ENCODE results near the gene LPIN2.
"Not testable (repeated sequence)": the region's sequence is repeated elsewhere in the genome, so short reads cannot be mapped to it uniquely, and the experiment has no call there.

The LPIN2 gene

GRCh38 chr18:3014503-3015203 is 1.7 kb upstream of the LPIN2 start:
- no peak for TF ChIP-seq CTCF (IDR thresholded peaks at IDR 0.05; ENCODE audit: borderline replicate concordance, insufficient read depth, low read depth, low read length)

GRCh38 chr18:3012136-3013023 is 564 bp downstream of the LPIN2 start:
- no peak for TF ChIP-seq CTCF (IDR thresholded peaks at IDR 0.05; ENCODE audit: borderline replicate concordance, insufficient read depth, low read depth, low read length)
- H3K4me3 ChIP-seq (ENCODE audit: low read depth, low read length) = peak overlapping the region; percentile 80

More at GRCh38 chr18:3014503-3015203, 1.7 kb upstream of the LPIN2 start:
- H3K4me3 ChIP-seq (ENCODE audit: low read depth, low read length) = no peak overlapping the region

GRCh38 chr18:3010086-3010485 is 2.9 kb downstream of the LPIN2 start:
- TF ChIP-seq CTCF (IDR thresholded peaks at IDR 0.05; ENCODE audit: borderline replicate concordance, insufficient read depth, low read depth, low read length) = no peak
- H3K4me3 ChIP-seq (ENCODE audit: low read depth, low read length) = no peak overlapping the region

GRCh38 chr18:3008541-3008940 is 4.4 kb downstream of the LPIN2 start:
- no peak for TF ChIP-seq CTCF (IDR thresholded peaks at IDR 0.05; ENCODE audit: borderline replicate concordance, insufficient read depth, low read depth, low read length)
- H3K4me3 ChIP-seq (ENCODE audit: low read depth, low read length) = no peak overlapping the region

- H3K4me3 ChIP-seq (ENCODE audit: low read depth, low read length) = no peak overlapping the region
Measured at GRCh38 chr18:3007491-3007890, 5.5 kb downstream of the LPIN2 start.

GRCh38 chr18:3005462-3005861 is 7.5 kb downstream of the LPIN2 start:
- no peak overlapping the region for H3K4me3 ChIP-seq (ENCODE audit: low read depth, low read length)
- no peak for TF ChIP-seq CTCF (IDR thresholded peaks at IDR 0.05; ENCODE audit: borderline replicate concordance, insufficient read depth, low read depth, low read length)

More at GRCh38 chr18:3007491-3007890, 5.5 kb downstream of the LPIN2 start:
- no peak for TF ChIP-seq CTCF (IDR thresholded peaks at IDR 0.05; ENCODE audit: borderline replicate concordance, insufficient read depth, low read depth, low read length)

- H3K4me3 ChIP-seq (ENCODE audit: low read depth, low read length) = not testable (repeated sequence)
Measured at GRCh38 chr18:3003766-3004165, 9.2 kb downstream of the LPIN2 start.

All from GM12875 (cell line).